Measurements from ENCODE around the gene A3GALT2. TPM values are rescaled to one million over a fixed set of nuclear protein-coding genes. Genes with fewer than 3 reads are reported as not detected.

The A3GALT2 gene
- total RNA-seq, 1 experiment from 2014 or later, result not detected

DNA sequence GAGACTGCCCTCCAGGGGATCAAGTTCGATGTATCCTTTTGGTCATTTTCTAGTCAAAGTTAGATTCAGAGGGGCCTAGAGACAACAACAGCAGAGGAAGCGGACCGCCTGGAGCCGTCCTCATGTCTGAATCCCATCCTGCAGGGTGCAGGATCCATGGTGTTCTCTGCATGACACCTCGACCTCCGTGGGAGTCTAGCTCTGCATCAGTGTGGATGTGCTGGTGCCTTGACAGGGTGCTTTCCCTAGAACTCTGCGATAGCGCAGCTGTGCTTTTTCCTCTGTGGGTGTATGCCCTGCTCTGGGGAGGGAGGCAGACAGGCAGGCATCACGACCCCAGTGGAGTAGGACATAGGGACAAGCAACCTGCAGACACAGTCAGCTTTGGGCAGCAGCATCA, 48.2 kb upstream of the A3GALT2 start:
- DNase-seq, result no peak
- no peak overlapping the region for H3K23ac ChIP-seq (ENCODE audit: insufficient read length, low read depth, low read length)
- H3K79me1 ChIP-seq (ENCODE audit: insufficient read depth, low read depth, low read length, poor library complexity, severe bottlenecking), result no peaks in the 10 kb centered on the region
- TF ChIP-seq, protein P1, sequence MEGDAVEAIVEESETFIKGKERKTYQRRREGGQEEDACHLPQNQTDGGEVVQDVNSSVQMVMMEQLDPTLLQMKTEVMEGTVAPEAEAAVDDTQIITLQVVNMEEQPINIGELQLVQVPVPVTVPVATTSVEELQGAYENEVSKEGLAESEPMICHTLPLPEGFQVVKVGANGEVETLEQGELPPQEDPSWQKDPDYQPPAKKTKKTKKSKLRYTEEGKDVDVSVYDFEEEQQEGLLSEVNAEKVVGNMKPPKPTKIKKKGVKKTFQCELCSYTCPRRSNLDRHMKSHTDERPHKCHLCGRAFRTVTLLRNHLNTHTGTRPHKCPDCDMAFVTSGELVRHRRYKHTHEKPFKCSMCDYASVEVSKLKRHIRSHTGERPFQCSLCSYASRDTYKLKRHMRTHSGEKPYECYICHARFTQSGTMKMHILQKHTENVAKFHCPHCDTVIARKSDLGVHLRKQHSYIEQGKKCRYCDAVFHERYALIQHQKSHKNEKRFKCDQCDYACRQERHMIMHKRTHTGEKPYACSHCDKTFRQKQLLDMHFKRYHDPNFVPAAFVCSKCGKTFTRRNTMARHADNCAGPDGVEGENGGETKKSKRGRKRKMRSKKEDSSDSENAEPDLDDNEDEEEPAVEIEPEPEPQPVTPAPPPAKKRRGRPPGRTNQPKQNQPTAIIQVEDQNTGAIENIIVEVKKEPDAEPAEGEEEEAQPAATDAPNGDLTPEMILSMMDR (conservative IDR thresholded peaks at IDR 0.05), result no peak
- Mint-ChIP-seq H3K4me3 (no peak overlapping the region), H3K27ac (no peak overlapping the region), H3K27me3 (ENCODE audit: low read depth) (peaks cover 15% of the 10 kb centered on the region), H3K36me3 (ENCODE audit: insufficient read depth in 1 of 3, low read depth in 3 of 3) (peaks cover 0 to 3% (median 0%) of the 10 kb centered on the region in 3 experiments; a peak in 1 of 7 replicates), H3K9me3 (peaks cover 0 to 2% of the 10 kb centered on the region in 2 experiments; a peak in 1 of 5 replicates), H3K4me1 (peaks cover 27 to 39% of the 10 kb centered on the region in 2 experiments)
- H3K9me3 ChIP-seq (ENCODE audit: control insufficient read depth, low read depth, low read length), result no peaks in the 10 kb centered on the region
- no peaks in the 10 kb centered on the region for H3K79me2 ChIP-seq (ENCODE audit: insufficient read depth, low read length)
- H3K18ac ChIP-seq (ENCODE audit: insufficient read length, low read depth, low read length), result no peak overlapping the region
- no peak overlapping the region for H2BK120ac ChIP-seq (ENCODE audit: low read depth, low read length, poor library complexity, severe bottlenecking)
- no peak overlapping the region for H2AK5ac ChIP-seq (ENCODE audit: insufficient read length, low read length)
- no peak overlapping the region for H4K5ac ChIP-seq (ENCODE audit: insufficient read length, low read depth, low read length)
- H2AFZ ChIP-seq (ENCODE audit: low read length), result no peak overlapping the region
- H3K23me2 ChIP-seq (ENCODE audit: insufficient read length, low read depth, low read length, poor library complexity, severe bottlenecking), result no peaks in the 10 kb centered on the region
- H3T11ph ChIP-seq (ENCODE audit: low read length), result no peak overlapping the region
- no peaks in the 10 kb centered on the region for H3K27me3 ChIP-seq (ENCODE audit: insufficient read depth, low read length)
- WGBS (ENCODE audit: extremely low coverage, insufficient read length, low lambda C conversion rate), result no CpG with 5 or more reads among the region's 9 CpGs
- H2BK5ac ChIP-seq (ENCODE audit: insufficient read length, low read length), result no peak overlapping the region
- no peak overlapping the region for H2BK20ac ChIP-seq (ENCODE audit: low read depth, low read length, poor library complexity, severe bottlenecking)
- H3K14ac ChIP-seq (ENCODE audit: insufficient read depth, low read length), result no peak overlapping the region
- peaks cover 7% of the 10 kb centered on the region; the same call in 1 of the 2 replicates for H3K4me1 ChIP-seq (ENCODE audit: insufficient read depth, low read length)
- H4K8ac ChIP-seq (replicated peaks; ENCODE audit: insufficient read length, low read depth, low read length), result no peak overlapping the region
- H3K4ac ChIP-seq (ENCODE audit: low read depth, low read length), result no peak overlapping the region
- H3K9ac ChIP-seq (ENCODE audit: extremely low read depth, insufficient read length, low read length), result no peak overlapping the region
- H3K56ac ChIP-seq (ENCODE audit: insufficient read length, low read depth, low read length), result no peak overlapping the region
- H3K27ac ChIP-seq (ENCODE audit: insufficient read length, low read depth, low read length), result no peak overlapping the region
- no peak overlapping the region for H3K4me2 ChIP-seq (ENCODE audit: insufficient read depth, insufficient read length, low read length)
- no peak overlapping the region for H2BK12ac ChIP-seq (ENCODE audit: insufficient read length, low read depth, low read length)
- no peak overlapping the region for H2BK15ac ChIP-seq (ENCODE audit: low read depth, low read length)
- H4K20me1 ChIP-seq (ENCODE audit: control insufficient read depth, insufficient read depth, insufficient read length), result no peaks in the 10 kb centered on the region
- H4K91ac ChIP-seq (ENCODE audit: insufficient read length, low read depth, low read length), result no peak overlapping the region

Data from H9 (cell line).